Activated T-cell treated with anti-CD3 and anti-CD28 coated beads for 4 hours (primary cell): ENCODE measurements around the gene ZNF524.
"Not testable (repeated sequence)": the region's sequence is repeated elsewhere in the genome, so short reads cannot be mapped to it uniquely, and the experiment has no call there.

ENCODE experiments used
- DNase-seq: peaks from one replicate; pipeline ENCODE4 v3.0.0-alpha.2; 2020

Gene ZNF524

DNA sequence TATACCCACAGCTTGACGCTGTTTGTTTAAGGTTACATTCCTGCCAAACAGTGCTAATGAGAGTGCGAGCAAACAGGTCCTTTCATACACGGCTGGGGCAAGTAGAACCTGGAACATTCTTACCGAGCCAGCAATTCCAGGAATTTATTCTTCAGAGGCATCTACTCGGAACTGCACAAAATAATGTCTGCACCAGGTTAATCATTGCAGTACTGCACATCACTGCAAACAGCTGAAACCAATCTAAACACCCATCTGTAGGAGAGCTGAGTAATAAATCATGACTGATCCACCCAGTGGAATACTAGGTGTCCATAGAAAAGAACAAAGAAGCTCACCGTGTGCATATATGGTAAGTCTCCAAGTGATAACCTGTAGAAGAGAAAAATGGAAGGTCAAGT, 18.3 kb upstream of the ZNF524 start:
- DNase-seq: no peak

DNA sequence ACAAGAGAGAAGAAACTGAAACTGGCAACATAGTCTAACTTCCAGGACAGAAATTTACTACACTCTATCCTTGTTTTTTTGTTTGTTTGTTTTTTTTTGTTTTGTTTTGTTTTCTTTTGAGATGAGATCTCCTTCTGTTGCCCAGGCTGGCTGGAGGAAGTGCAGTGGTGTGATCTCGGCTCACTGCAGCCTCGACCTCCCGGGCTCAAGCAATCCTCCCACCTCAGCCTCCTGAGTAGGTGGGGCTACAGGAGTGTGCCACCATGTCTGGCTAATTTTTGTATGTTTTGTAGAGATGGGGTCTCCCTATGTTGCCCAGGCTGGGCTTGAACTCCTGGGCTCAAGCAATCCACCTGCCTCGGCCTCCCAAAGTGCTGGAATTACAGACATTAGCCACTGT, 17.8 kb upstream of the ZNF524 start:
- DNase-seq: not testable (repeated sequence)

DNA sequence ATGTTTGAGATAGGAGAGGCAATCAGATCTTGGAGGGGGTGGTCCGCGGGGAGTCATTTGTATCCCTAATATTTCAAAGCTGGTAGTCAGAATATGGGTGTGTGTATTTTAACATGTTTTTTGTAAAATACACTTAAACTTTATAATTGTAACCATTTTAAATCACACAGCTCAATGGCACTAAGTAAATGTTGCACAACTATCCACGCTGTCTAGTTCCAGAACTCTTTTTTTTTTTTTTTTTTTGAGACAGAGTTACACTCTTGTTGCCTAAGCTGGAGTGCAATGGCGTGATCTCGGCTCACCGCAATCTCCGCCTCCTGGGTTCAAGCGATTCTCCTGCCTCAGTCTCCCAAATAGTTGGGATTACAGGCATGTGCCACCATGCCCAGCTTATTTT, 16.2 kb upstream of the ZNF524 start:
- DNase-seq: not testable (repeated sequence)

DNA sequence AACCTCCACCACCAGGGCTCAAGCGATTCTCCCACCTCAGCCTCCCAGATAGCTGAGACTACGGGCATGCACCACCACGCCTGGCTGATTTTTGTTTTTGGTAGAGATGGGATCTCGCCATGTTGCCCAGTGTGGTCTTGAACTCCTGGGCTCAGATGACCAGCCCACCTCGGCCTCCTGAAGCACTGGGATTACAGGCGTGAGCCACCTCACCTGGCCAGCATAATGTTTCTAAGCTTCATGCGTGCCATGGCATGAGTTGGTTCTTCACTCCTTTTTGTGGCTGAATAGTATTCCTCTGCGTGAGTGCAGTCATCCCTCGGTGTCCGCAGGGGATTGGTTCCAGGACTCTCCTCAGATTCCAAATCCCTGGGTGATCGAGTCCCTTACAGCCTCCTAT, 15.2 kb upstream of the ZNF524 start:
- DNase-seq: no peak

DNA sequence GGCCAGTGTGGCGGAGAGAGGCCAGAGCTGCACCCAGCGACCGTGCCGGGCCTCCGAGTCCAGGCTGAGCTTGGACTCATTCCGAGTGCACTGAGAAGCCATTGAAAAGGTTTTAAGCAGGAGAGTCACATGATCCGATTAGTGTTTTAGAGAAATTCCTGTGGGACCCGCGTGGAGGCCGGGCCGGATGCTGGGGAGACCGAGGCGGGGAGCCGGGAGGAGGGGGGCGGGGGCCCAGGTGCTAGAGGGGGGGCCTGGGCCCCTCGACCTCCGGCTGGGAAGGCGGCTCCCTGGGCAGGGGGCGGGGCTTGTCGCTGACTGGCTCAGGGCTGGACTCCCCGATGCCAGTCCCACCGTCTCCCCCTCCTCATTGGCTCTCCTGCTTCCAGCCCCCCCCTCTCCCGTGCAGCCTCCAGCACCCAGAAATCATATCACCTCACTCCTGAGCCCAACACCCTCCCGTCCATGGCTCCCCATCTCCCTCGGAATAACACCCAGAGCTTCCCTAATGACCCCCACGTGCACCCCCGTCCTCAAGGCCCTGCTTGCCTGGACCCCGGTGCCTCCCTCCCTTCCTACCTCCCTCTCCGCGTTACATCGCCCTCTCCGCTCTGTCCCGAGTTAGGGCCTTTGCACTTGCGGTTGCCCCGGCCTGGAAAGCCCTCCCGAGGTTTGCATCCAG, 14.3 kb upstream of the ZNF524 start:
- DNase-seq: no peak

- peak; percentile 90 for DNase-seq
These were observed 13.0 kb upstream of the ZNF524 start for GRCh38 chr19:55586976-55587668.

DNA sequence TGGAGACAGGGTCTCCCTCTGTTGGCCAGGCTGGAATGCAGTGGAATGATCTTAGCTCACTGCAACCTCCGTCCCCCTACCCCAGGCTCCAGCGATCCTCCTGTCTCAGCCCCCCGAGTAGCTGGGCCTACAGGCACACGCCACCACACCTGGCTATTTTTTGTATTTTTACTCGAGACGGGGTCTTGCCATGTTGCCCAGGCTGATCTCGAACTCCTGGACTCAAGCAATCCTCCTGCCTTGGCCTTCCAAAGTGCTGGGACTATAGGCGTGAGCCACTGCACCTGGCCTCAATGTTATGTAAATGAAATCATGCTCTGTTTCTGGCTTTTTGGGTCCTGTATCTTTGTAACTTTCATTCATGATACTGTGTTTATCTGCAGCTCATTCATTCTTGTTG, 11.3 kb upstream of the ZNF524 start:
- no peak for DNase-seq

DNA sequence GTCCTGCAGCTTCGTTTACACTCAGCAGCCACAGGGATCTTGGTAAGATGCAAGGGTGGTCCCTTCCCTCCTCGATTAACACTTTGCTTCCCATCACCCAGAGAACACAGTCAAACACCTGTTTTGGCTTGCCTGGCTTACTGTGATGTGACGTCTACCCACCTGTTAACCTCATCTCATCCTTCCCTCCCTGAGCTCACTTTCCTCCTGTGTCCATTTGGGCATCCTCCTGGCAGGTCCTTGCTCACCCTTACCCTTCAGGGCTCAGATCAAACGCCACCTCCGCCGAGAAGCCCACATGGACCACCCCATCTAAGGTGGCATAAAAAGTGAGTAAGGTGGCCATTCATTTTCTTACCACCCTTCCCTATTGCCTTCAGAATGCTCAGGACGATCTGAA, 10.0 kb upstream of the ZNF524 start:
- DNase-seq: no peak

DNA sequence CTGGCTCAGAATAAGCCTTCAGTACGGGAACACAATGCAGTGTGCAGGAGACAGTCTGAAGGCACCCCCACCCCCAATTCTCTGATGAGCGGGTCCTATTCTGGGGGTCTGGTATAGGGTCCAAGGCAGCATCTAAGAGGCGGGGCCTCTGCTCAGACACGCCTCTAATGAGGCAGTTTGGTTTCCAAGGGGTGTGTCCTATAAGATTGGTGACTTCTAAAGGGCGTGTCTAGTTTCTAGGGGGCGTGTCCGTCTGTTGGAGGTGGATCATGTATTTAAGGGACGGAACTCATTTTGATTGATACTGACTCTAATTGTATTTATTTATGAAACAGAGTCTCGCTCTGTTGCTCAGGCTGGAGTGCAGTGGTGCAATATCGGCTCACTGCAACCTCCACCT, 9.5 kb upstream of the ZNF524 start:
- DNase-seq: no peak

GRCh38 chr19:55591555-55591954, 8.5 kb upstream of the ZNF524 start:
- no peak for DNase-seq

DNA sequence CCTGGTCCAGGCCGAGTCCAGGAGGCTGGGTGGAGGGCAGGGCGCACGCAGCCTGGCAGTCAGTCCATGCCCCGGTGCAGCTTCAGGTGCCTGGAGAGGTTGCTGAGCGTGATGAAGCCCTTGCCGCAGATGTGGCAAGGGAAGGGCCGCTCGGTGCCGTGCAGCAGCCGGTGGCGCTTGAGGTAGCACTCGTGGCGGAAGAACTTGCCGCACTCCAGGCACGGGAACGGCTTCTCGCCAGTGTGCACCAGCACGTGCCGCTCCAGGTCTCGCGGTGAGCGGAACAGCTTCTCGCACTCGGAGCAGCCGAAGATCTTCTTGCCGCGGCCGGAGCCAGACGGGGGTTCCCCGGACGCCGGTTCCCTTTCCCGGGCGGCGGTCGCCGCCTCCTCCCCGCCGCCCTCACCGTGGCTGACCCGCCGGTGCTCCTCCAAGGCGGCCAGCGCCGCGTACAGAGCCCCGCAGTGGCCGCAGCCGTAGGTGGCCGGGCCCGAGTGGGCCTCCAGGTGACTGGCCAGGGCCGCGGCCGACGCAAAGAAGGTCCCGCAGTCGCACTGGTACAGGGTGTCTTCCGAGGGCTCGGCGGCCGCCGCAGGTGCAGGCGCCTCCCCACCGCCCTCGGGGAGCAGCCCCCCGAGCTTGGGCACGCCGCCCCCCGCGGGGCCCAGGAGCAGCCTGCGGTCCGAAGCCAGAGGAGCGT, 7.5 kb upstream of the ZNF524 start:
- DNase-seq: no peak

DNA sequence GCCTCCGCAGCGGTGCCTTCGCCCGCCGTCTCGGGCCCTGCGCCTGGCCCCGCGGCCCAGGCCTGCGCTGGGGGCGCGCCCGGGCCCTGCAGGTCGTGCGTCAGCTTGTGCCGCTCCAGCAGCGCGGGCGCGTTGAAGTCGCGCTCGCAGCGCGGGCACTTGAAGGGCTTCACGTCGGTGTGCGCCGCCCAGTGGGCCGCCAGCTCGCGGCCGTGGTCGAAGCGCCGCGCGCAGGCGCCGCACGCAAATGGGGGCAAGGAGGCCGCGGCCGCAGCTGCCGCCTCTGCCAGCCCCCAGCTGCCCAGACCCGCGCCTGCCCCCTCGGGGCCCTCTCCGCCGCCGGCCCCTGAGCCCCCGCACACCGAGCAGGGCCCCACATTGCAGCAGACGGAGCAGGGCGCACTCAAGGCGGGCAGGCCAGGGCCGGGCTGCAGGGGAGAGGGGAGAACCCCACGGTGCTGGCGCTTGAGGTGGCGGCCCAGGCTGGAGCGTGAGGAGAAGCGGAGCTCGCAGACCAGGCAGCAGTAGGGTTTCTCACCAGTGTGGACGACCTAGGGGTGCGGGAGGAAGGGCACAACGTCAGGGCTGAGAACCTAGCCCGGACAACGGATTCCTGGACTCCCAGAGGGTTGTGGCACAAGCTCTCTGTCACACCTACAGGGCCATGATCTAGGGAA, 6.9 kb upstream of the ZNF524 start:
- no peak for DNase-seq

- no peak for DNase-seq
These were observed 5.0 kb upstream of the ZNF524 start for GRCh38 chr19:55594996-55595545.

DNA sequence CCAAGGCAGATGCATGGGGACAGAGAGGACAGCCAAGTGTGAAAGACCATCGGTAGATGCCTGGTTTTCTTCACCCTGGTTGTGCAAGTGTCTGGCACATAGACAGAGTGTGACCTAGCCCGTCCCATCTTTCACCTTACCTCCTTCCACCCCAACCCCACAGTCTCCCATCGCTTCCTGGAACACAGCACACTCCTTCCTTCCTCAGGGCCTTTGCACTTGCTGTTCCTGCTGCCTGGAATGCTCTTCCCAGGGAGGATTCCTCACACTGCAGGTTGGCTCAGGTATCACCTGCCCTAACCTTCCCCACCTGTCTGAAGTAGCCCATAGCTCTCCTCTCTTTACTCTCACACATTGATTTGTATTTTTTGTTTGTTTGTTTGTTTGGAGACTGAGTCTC, 3.8 kb upstream of the ZNF524 start:
- DNase-seq: no peak

DNA sequence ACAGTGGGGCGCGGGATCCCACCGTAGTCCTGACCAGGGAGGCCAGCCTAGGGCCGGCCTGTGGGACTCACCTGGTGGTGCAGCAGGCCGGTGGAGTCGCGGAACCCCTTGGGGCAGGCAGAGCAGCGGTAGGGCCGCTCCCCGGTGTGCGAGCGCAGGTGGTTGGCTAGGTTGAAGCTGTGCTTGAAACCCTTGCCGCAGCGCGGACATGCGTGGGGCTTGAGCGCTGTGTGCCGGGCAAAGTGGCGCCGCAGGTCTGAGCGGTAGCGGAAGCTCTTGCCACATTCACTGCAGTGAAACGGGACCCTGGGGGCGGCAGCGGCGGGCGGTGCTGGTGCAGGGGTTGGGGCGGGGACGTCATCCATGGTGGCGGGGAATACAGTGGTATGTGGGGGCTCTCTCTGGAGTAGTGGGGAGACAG, 2.6 kb upstream of the ZNF524 start:
- no peak for DNase-seq

DNA sequence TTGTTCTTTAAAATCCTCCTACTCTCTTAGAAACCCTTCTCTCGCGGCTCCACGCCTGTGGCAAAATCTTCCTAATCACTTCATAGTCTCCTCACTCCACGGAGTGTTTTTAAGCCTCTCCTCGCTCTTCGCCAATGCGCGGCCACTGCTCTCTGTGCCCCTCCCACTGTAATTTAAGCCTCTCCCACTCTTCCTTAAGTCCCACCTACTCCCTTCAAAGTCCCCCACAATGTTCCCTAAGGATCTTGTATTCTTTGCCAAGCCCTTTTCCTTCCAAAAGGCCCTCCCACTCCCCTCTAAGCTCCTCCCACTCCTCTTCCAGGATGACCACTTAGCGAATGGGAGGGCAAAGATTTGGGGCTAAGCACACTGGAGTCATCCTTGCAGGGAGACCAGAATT, 2.1 kb upstream of the ZNF524 start:
- no peak for DNase-seq

GRCh38 chr19:55598719-55599467, 1.2 kb upstream of the ZNF524 start:
- DNase-seq: peak; percentile 92

- DNase-seq: peak; percentile 94
These were observed 633 bp upstream of the ZNF524 start, which contains the start of gene FIZ1 for GRCh38 chr19:55599468-55599841. TSS of gene FIZ1 (minus strand) at chr19:55599517. CDS start at chr19:55597865, 1,652 bp downstream.

GRCh38 chr19:55600662-55601028, 557 bp downstream of the ZNF524 start:
- no peak for DNase-seq

GRCh38 chr19:55601084-55601483, 996 bp downstream of the ZNF524 start:
- no peak for DNase-seq

GRCh38 chr19:55602104-55603001, 2.3 kb downstream of the ZNF524 start:
- DNase-seq: no peak
